Activated naive CD4-positive, alpha-beta T cell treated with anti-CD3 and anti-CD28 coated beads, Interleukin-2, amount 50 U/mL, for 72 hours (primary cell): ENCODE results near the gene DLG2. TPM values are rescaled to one million over a fixed set of nuclear protein-coding genes. Genes with fewer than 3 reads are reported as not detected.

Source experiments
- ATAC-seq, 2 donors: fragments of 150-1000 bp; cut with Tn5 transposase; 2 replicates each; pipeline ENCODE4 v1.10.0; 2021; ENCODE audit warnings: mild to moderate bottlenecking in 2 of 2, moderate library complexity in 2 of 2
- DNase-seq, 2 donors: peaks; one replicate each; pipeline ENCODE4 v3.0.0; 2021 to 2022; ENCODE audit warnings: low spot score in 2 of 2
- H3K27ac Mint-ChIP-seq, 2 donors: one replicate each; pipeline ENCODE4 v1.8.0; 2022; ENCODE audit warnings: mild to moderate bottlenecking in 2 of 2, mixed read lengths in 2 of 2
- H3K36me3 Mint-ChIP-seq, 2 donors: one replicate each; pipeline ENCODE4 v1.8.0; 2022; ENCODE audit warnings: mixed read lengths in 2 of 2
- H3K9me3 Mint-ChIP-seq, 2 donors: one replicate each; pipeline ENCODE4 v1.8.0; 2022; ENCODE audit warnings: mixed read lengths in 2 of 2
- total RNA-seq, 2 donors: library from RNA; stranded (reverse); gene quantifications; one replicate each; pipeline ENCODE4 v1.2.3, GENCODE V29; 2022

DLG2 gene
- total RNA-seq, 2 donors from 2014 or later: 4.2 to 5.4 TPM

- ATAC-seq (no peak), DNase-seq (no peak)
- Mint-ChIP-seq H3K36me3 (no peaks in the 10 kb centered on the region), H3K9me3 (peaks cover 4 to 11% of the 10 kb centered on the region in 2 donors), H3K27ac (no peak overlapping the region)
Observed at GRCh38 chr11:83941050-83941449, 1686.1 kb downstream of the DLG2 start.

GRCh38 chr11:83938148-83938547, 1689.0 kb downstream of the DLG2 start:
- ATAC-seq (no peak), DNase-seq (no peak)
- Mint-ChIP-seq H3K27ac (no peak overlapping the region), H3K36me3 (no peaks in the 10 kb centered on the region), H3K9me3 (no peaks in the 10 kb centered on the region)

- no peaks in the 10 kb centered on the region for H3K9me3 Mint-ChIP-seq
- ATAC-seq: no peak
- no peak overlapping the region for H3K27ac Mint-ChIP-seq
Observed at GRCh38 chr11:83933008-83933407, 1694.1 kb downstream of the DLG2 start.

GRCh38 chr11:83927422-83927821, 1699.7 kb downstream of the DLG2 start:
- no peaks in the 10 kb centered on the region for H3K36me3 Mint-ChIP-seq
- no peak for DNase-seq
- peaks cover 0 to 6% of the 10 kb centered on the region in 2 donors for H3K9me3 Mint-ChIP-seq
- H3K27ac Mint-ChIP-seq: no peak overlapping the region
- no peak for ATAC-seq

More at GRCh38 chr11:83933008-83933407, 1694.1 kb downstream of the DLG2 start:
- H3K36me3 Mint-ChIP-seq: no peaks in the 10 kb centered on the region
- DNase-seq: no peak

GRCh38 chr11:83924795-83925542, 1702.2 kb downstream of the DLG2 start:
- no peak overlapping the region for H3K27ac Mint-ChIP-seq
- no peaks in the 10 kb centered on the region for H3K36me3 Mint-ChIP-seq
- DNase-seq (no peak), ATAC-seq (no peak)
- peaks cover 0 to 6% of the 10 kb centered on the region in 2 donors for H3K9me3 Mint-ChIP-seq

GRCh38 chr11:83923961-83924360, 1703.2 kb downstream of the DLG2 start:
- no peak for DNase-seq
- Mint-ChIP-seq H3K9me3 (peaks cover 0 to 6% of the 10 kb centered on the region in 2 donors), H3K27ac (no peak overlapping the region), H3K36me3 (no peaks in the 10 kb centered on the region)
- no peak for ATAC-seq

- Mint-ChIP-seq H3K27ac (no peak overlapping the region), H3K36me3 (no peaks in the 10 kb centered on the region), H3K9me3 (peaks cover 0 to 6% of the 10 kb centered on the region in 2 donors)
- ATAC-seq (no peak), DNase-seq (no peak)
Observed at GRCh38 chr11:83922953-83923352, 1704.2 kb downstream of the DLG2 start.

- H3K27ac Mint-ChIP-seq: no peak overlapping the region
- no peaks in the 10 kb centered on the region for H3K9me3 Mint-ChIP-seq
- no peaks in the 10 kb centered on the region for H3K36me3 Mint-ChIP-seq
- DNase-seq: no peak
- no peak for ATAC-seq
Observed at GRCh38 chr11:83922318-83922717, 1704.8 kb downstream of the DLG2 start.

- ATAC-seq: no peak
- no peaks in the 10 kb centered on the region for H3K9me3 Mint-ChIP-seq
- no peak for DNase-seq
- no peaks in the 10 kb centered on the region for H3K36me3 Mint-ChIP-seq
- H3K27ac Mint-ChIP-seq: no peak overlapping the region
Observed at GRCh38 chr11:83921447-83922192, 1705.5 kb downstream of the DLG2 start.

- DNase-seq: no peak
- ATAC-seq: no peak
- H3K36me3 Mint-ChIP-seq: no peaks in the 10 kb centered on the region
- H3K9me3 Mint-ChIP-seq: peaks cover 0 to 5% of the 10 kb centered on the region in 2 donors
- no peak overlapping the region for H3K27ac Mint-ChIP-seq
Observed at GRCh38 chr11:83918476-83918875, 1708.7 kb downstream of the DLG2 start.

- H3K27ac Mint-ChIP-seq: no peak overlapping the region
- H3K36me3 Mint-ChIP-seq: no peaks in the 10 kb centered on the region
- no peak for ATAC-seq
- H3K9me3 Mint-ChIP-seq: peaks cover 0 to 5% of the 10 kb centered on the region in 2 donors
- DNase-seq: no peak
Observed at GRCh38 chr11:83914995-83915394, 1712.1 kb downstream of the DLG2 start.

GRCh38 chr11:83909579-83910534, 1717.3 kb downstream of the DLG2 start:
- Mint-ChIP-seq H3K27ac (no peak overlapping the region), H3K36me3 (no peaks in the 10 kb centered on the region), H3K9me3 (peaks cover 0 to 4% of the 10 kb centered on the region in 2 donors)
- DNase-seq: no peak
- ATAC-seq: no peak

- Mint-ChIP-seq H3K27ac (no peak overlapping the region), H3K9me3 (peaks cover 0 to 4% of the 10 kb centered on the region in 2 donors), H3K36me3 (no peaks in the 10 kb centered on the region)
- no peak for DNase-seq
- no peak for ATAC-seq
Observed at GRCh38 chr11:83908298-83908856, 1718.8 kb downstream of the DLG2 start.

- DNase-seq: no peak
- Mint-ChIP-seq H3K9me3 (peaks cover 9 to 13% of the 10 kb centered on the region in 2 donors), H3K36me3 (no peaks in the 10 kb centered on the region), H3K27ac (no peak overlapping the region)
- no peak for ATAC-seq
Observed at GRCh38 chr11:83895516-83895915, 1731.6 kb downstream of the DLG2 start.

- no peaks in the 10 kb centered on the region for H3K9me3 Mint-ChIP-seq
- H3K27ac Mint-ChIP-seq: no peak overlapping the region
- ATAC-seq (no peak), DNase-seq (no peak)
- H3K36me3 Mint-ChIP-seq: no peaks in the 10 kb centered on the region
Observed at GRCh38 chr11:83881428-83881827, 1745.7 kb downstream of the DLG2 start.

- DNase-seq (no peak), ATAC-seq (no peak)
- Mint-ChIP-seq H3K27ac (no peak overlapping the region), H3K9me3 (peaks cover 0 to 3% of the 10 kb centered on the region in 2 donors), H3K36me3 (no peaks in the 10 kb centered on the region)
Observed at GRCh38 chr11:83871054-83871453, 1756.1 kb downstream of the DLG2 start.
